Motor neuron (in vitro differentiated cells): ENCODE measurements around the gene B4GALT4. TPM values are rescaled to one million over a fixed set of nuclear protein-coding genes. Genes with fewer than 3 reads are reported as not detected.
"Not testable (repeated sequence)": the region's sequence is repeated elsewhere in the genome, so short reads cannot be mapped to it uniquely, and the experiment has no call there.

Experiments
- ATAC-seq, 8 experiments: fragments of 200-7000 bp; cut with Tn5 transposase; replicated peaks in 6 of 8; 2 replicates each; pipeline ENCODE4 v1.8.0; 2021; ENCODE audit warnings: mild to moderate bottlenecking in 8 of 8, moderate library complexity in 8 of 8
- H3K27ac ChIP-seq, 2 donors: fragments of 250-450 bp; sonication (Bioruptor Pico); 2 replicates each; pipeline ENCODE4 v1.9.0; 2021; ENCODE audit warnings: antibody characterized with exemption in 2 of 2, mild to moderate bottlenecking in 2 of 2, moderate library complexity in 1 of 2
- H3K4me1 ChIP-seq, 2 donors: fragments of 250-450 bp; sonication (Bioruptor Pico); replicated peaks in 1 of 2; 2 replicates each; pipeline ENCODE4 v1.6.1; 2021; ENCODE audit warnings: antibody characterized with exemption in 2 of 2, mild to moderate bottlenecking in 2 of 2, moderate library complexity in 1 of 2
- H3K4me3 ChIP-seq, 5 donors: fragments of 250-450 bp; sonication (Bioruptor Pico); 2 replicates each; pipeline ENCODE4 v1.9.0; 2021; ENCODE audit warnings: antibody characterized with exemption in 5 of 5, mild to moderate bottlenecking in 5 of 5, moderate library complexity in 4 of 5
- whole genome bisulfite sequencing, 10 experiments: fragments of 450-650 bp; shearing (Covaris generic); methylation state at CpG; one replicate each; pipeline ENCODE4 v1.0.0; 2022; 5-methylcytosine and 5-hydroxymethylcytosine counted together
- in situ Hi-C, 9 experiments: fragments of 400-800 bp; cut with MboI; loops; one replicate each; pipeline ENCODE4 v1.15.0; 2021; ENCODE audit warnings: low sequenced_read_pairs in 9 of 9, low pct_unique_long_range_greater_than_20kb in 2 of 9; ENCODE audit not compliant: unreplicated experiment in 9 of 9
- total RNA-seq, 8 experiments: library from RNA; unstranded; fragments of 300-600 nt; gene quantifications; 2 replicates each; pipeline versions ENCODE4 v1.2.3 to v1.2.4, GENCODE V29; 2022

Gene B4GALT4, protein sequence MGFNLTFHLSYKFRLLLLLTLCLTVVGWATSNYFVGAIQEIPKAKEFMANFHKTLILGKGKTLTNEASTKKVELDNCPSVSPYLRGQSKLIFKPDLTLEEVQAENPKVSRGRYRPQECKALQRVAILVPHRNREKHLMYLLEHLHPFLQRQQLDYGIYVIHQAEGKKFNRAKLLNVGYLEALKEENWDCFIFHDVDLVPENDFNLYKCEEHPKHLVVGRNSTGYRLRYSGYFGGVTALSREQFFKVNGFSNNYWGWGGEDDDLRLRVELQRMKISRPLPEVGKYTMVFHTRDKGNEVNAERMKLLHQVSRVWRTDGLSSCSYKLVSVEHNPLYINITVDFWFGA
- total RNA-seq = 10 to 100 TPM in 7 of 8 experiments, 1 to 10 TPM in 1; 9.6 to 58.2 (median 13.6) TPM

- ATAC-seq = peak; percentile 84 to 95 (median 92)
- H3K4me3 ChIP-seq = peak within 1 kb of the TSS; percentile 50 to 72 (median 61)
- peaks cover 0 to 8% of the 10 kb centered on the region in 2 donors for H3K4me1 ChIP-seq
- 3 to 90% (median 48%) methylated on average over 2 to 9 of the region's 70 CpGs for WGBS, 10 experiments
- in situ Hi-C loops = loop anchor here in 1 of 9 experiments (25.0 kb wide), 1 partner anchor 354 kb away; no protein-coding TSS in a partner anchor
- peak within 1 kb of the TSS; percentile 81 to 92 for H3K27ac ChIP-seq
Measured at GRCh38 chr3:119240591-119241434, at the start of gene B4GALT4. Gene B4GALT4 (minus strand): TSS chr3:119240878. CDS start chr3:119230099, 10,779 bp downstream.

DNA sequence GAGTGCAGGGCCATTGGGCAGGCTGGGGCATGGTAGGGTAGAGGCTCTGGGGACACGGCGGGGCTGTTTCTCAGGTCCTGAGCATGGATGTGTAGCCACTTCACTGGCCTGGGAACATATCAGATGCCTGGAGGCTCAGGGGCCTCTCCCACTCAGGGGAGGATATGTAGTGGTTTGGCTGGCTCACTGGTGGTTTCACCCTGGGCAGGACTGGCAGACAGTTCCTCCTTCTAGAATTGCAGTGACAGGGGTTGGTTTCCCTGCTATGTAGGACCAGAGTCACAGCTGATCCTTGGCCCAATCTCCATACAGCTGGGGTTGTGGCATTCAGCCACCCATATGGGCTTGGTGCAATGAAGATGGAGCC lies 48.7 kb upstream of the B4GALT4 start:
- Histone ChIP-seq H3K4me1 (peaks cover 15 to 17% of the 10 kb centered on the region in 2 donors), H3K4me3 (no peak overlapping the region), H3K27ac (no peak overlapping the region)
- in situ Hi-C loops = loop anchor here in 1 of 9 experiments (25.0 kb wide), 1 partner anchor 398 kb away; the partner anchor contains the start of gene COX17
- peak in 2 of 8 experiments; percentile 5 to 12 for ATAC-seq
- WGBS, 10 experiments = no CpG with 5 or more reads among the region's 2 CpGs

GRCh38 chr3:119288669-119289403 lies 48.2 kb upstream of the B4GALT4 start:
- Histone ChIP-seq H3K27ac (no peak overlapping the region), H3K4me3 (no peak overlapping the region), H3K4me1 (peaks cover 15 to 17% of the 10 kb centered on the region in 2 donors)
- 60 to 100% (median 80%) methylated on average over 1 to 2 of the region's 3 CpGs; no CpG with 5 or more reads in 7 of the 10 experiments for WGBS, 10 experiments
- in situ Hi-C loops = loop anchor here in 1 of 9 experiments (25.0 kb wide), 1 partner anchor 398 kb away; the partner anchor contains the start of gene COX17
- ATAC-seq = peak in 2 of 8 experiments; percentile 64 to 79

- H3K4me1 ChIP-seq = peaks cover 9 to 17% of the 10 kb centered on the region in 2 donors
- WGBS, 10 experiments = 20 to 93% (median 62%) methylated on average over 1 to 5 of the region's 5 CpGs; no CpG with 5 or more reads in 4 of the 10 experiments
- H3K4me3 ChIP-seq = no peak overlapping the region
- in situ Hi-C loops = loop anchor here in 1 of 9 experiments (25.0 kb wide), 1 partner anchor 408 kb away; the partner anchor contains the start of gene COX17
- ATAC-seq = peak in 5 of 8 experiments; percentile 12 to 51 (median 48)
- H3K27ac ChIP-seq = peak overlapping the region; percentile 59 to 77
Measured at GRCh38 chr3:119279584-119280243, 39.0 kb upstream of the B4GALT4 start.

- WGBS, 10 experiments = 0 to 100% (median 38%) methylated on average over 1 to 6 of the region's 6 CpGs; no CpG with 5 or more reads in 4 of the 10 experiments
- H3K4me3 ChIP-seq = no peak overlapping the region
- peak overlapping the region; percentile 59 to 77 for H3K27ac ChIP-seq
- ATAC-seq = peak in 5 of 8 experiments; percentile 71 to 96 (median 94)
- H3K4me1 ChIP-seq = peaks cover 9 to 17% of the 10 kb centered on the region in 2 donors
- in situ Hi-C loops = loop anchor here in 1 of 9 experiments (25.0 kb wide), 1 partner anchor 408 kb away; the partner anchor contains the start of gene COX17
Measured at GRCh38 chr3:119279101-119279554, 38.5 kb upstream of the B4GALT4 start.

DNA sequence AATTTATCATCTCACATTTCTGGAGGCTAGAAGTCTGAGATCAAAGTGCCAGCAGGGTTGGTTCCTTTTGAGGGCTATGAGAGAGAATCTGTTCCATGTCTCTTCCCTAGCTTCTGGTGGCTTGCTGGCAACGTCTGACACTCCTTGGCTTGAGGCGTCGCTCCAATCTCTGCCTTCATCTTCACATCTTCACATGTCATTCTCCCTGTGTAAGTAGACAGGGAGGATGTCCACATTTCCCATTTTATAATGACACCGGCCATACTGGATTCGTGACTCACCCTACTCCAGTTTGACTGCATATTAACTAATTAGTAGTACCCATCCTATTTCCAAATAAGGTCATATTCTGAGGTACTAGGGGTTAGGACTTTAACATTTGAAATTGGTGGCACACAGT lies 36.0 kb upstream of the B4GALT4 start:
- H3K27ac ChIP-seq = no peak overlapping the region
- peaks cover 9 to 17% of the 10 kb centered on the region in 2 donors for H3K4me1 ChIP-seq
- 55 to 98% (median 84%) methylated on average over 2 to 5 of the region's 5 CpGs; no CpG with 5 or more reads in 3 of the 10 experiments for WGBS, 10 experiments
- in situ Hi-C loops = loop anchor here in 1 of 9 experiments (25.0 kb wide), 1 partner anchor 411 kb away; the partner anchor contains the start of gene COX17
- ATAC-seq = peak in 2 of 8 experiments; percentile 52 to 56
- no peak overlapping the region for H3K4me3 ChIP-seq

GRCh38 chr3:119270212-119270611 lies 29.5 kb upstream of the B4GALT4 start:
- H3K4me3 ChIP-seq, in situ Hi-C loops, H3K4me1 ChIP-seq, ATAC-seq, H3K27ac ChIP-seq: not testable (repeated sequence)
- 18 to 75% (median 60%) methylated on average over 1 to 2 of the region's 2 CpGs; no CpG with 5 or more reads in 1 of the 10 experiments for WGBS, 10 experiments

DNA sequence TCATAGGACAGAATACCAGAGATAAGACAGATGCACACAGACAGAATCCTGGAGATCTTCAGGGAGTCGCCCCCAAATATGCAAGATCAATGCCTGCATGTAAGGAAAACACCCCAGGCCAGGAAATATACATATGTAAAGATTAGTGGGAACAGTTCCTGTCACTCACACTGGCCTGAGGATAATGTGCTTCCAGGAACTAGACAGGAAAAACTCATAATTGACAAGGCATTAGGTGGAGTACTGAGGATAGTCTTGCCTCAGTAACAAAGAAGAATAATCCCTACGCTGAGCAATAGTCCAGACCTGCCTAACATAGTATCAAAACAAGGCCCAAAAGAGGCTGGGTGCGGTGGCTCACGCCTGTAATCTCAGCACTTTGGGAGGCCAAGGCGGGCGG lies 20.4 kb upstream of the B4GALT4 start:
- peak in 3 of 8 experiments; percentile 93 to 94 (median 93) for ATAC-seq
- 0 to 93% (median 30%) methylated on average over 1 to 3 of the region's 6 CpGs; no CpG with 5 or more reads in 4 of the 10 experiments for WGBS, 10 experiments
- in situ Hi-C loops = no loop called here

GRCh38 chr3:119259821-119260220 lies 19.1 kb upstream of the B4GALT4 start:
- Histone ChIP-seq H3K27ac (no peak overlapping the region), H3K4me3 (no peak overlapping the region), H3K4me1 (no peaks in the 10 kb centered on the region)
- ATAC-seq = no peak
- WGBS, 10 experiments = 86 to 100% (median 94%) methylated on average over 1 to 4 of the region's 4 CpGs; no CpG with 5 or more reads in 1 of the 10 experiments
- in situ Hi-C loops = no loop called here

More for the DNA sequence above, 20.4 kb upstream of the B4GALT4 start:
- H3K27ac ChIP-seq = no peak overlapping the region
- H3K4me3 ChIP-seq = no peak overlapping the region
- no peaks in the 10 kb centered on the region for H3K4me1 ChIP-seq

DNA sequence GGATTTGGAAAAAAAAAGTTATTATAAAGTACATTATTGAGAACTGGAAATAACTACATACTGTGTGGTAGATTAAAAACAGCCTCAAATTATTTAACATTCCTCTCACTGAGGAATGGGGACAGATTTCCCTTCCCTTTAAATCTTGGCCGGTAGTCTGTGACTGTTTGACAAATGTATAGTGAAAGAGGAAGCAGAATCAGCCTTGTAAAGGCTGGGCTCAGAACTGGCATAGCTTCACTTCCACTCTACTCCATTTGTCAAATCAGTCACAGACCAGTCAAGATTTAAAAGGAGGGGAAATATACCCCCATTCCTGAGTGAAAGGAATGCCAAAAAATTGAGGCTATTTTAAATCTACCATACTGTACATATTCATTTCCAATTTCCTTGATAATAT lies 18.2 kb upstream of the B4GALT4 start:
- in situ Hi-C loops = no loop called here
- H3K27ac ChIP-seq = no peak overlapping the region
- 0 to 75% (median 45%) methylated on average over 1 of the region's 1 CpG; no CpG with 5 or more reads in 4 of the 10 experiments for WGBS, 10 experiments
- no peak overlapping the region for H3K4me3 ChIP-seq
- no peaks in the 10 kb centered on the region for H3K4me1 ChIP-seq
- no peak for ATAC-seq

DNA sequence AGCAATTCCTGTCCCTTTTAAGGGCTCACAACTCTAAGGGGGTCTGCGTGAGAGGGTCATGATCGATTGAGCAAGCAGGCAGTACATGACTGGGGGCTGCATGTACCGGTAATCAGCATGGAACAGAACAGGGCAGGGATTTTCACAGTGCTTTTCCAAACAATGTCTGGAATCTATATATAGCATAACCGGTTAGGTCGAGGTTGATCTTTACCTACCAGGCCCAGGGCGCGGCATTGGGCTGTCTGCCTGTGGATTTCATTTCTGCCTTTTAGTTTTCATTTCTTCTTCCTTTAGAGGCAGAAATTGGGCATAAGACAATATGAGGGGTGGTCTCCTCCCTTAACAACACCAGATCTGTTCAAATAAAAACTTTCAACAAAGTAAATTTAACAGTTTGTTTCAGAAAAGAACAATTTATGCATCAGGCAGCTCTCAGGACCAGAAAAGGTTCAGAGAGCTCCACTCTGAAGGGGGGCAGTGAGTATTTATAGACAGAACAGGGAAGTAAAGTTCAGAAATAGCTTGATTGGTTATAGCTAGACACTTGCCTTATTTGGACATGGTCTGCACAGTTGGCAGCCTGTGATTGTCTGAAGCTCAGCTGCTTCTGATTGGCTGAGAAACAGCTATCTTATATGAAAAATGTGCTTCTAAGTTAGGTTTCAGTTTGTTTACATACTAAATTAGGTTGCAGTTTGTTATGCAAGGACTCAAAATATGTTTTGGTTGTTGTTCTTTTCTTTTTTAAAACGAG lies 17.2 kb upstream of the B4GALT4 start:
- in situ Hi-C loops = no loop called here
- H3K4me1 ChIP-seq = no peaks in the 10 kb centered on the region
- H3K27ac ChIP-seq = no peak overlapping the region
- WGBS, 10 experiments = 60 to 94% (median 80%) methylated on average over 2 to 8 of the region's 8 CpGs
- peak in 3 of 8 experiments; percentile 5 to 40 (median 24) for ATAC-seq
- H3K4me3 ChIP-seq = no peak overlapping the region
